Prostate gland (tissue), 2 donors: ENCODE results near the gene ANKRD6. TPM values are rescaled to one million over a fixed set of nuclear protein-coding genes. Genes with fewer than 3 reads are reported as not detected.

ENCODE experiments used
- DNase-seq: peaks from one replicate; pipeline ENCODE4 v3.0.0-alpha.2; 2019; ENCODE audit warnings: low spot score
- H3K27ac ChIP-seq, 2 donors: fragments of 200-600 bp; sonication (generic); 2 replicates each; pipeline ENCODE4 v1.5.1; 2017 to 2019
- H3K27me3 ChIP-seq: fragments of 200-600 bp; sonication (generic); replicated peaks from 2 replicates; pipeline ENCODE4 v1.5.1; 2019; ENCODE audit not compliant: insufficient read depth
- H3K36me3 ChIP-seq, 2 donors: fragments of 200-600 bp; sonication (generic); 1 replicate in 1 of 2; 2 replicates in 1 of 2; pipeline versions ENCODE4 v1.5.1 to v1.8.1; 2017 to 2019
- H3K4me1 ChIP-seq: fragments of 200-600 bp; sonication (generic); replicated peaks from 2 replicates; pipeline ENCODE4 v1.5.1; 2019
- H3K4me3 ChIP-seq, 2 donors: fragments of 200-600 bp; sonication (generic); 2 replicates each; pipeline ENCODE4 v1.5.1; 2017 to 2019
- H3K9me3 ChIP-seq: fragments of 200-600 bp; sonication (generic); 2 replicates; pipeline ENCODE4 v1.5.1; 2017
- CTCF ChIP-seq, 4 experiments: fragments of 200-600 bp in 2 of 4; fragments of 450-650 bp in 2 of 4; sonication (generic) in 2 of 4; IDR thresholded peaks; 1 replicate in 3 of 4; 2 replicates in 1 of 4; pipeline ENCODE4 v1.5.1; 2016 to 2019; ENCODE audit warnings: antibody characterized with exemption in 4 of 4, mild to moderate bottlenecking in 2 of 4, moderate library complexity in 2 of 4
- POLR2A ChIP-seq: fragments of 450-650 bp; IDR thresholded peaks from one replicate; pipeline ENCODE4 v1.6.1; 2016; ENCODE audit warnings: antibody characterized with exemption, mild to moderate bottlenecking
- POLR2AphosphoS5 ChIP-seq: sonication (generic); formaldehyde crosslinking; IDR thresholded peaks from one replicate; pipeline ENCODE4 v1.6.1; 2017; ENCODE audit warnings: antibody characterized with exemption
- WGBS: methylation state at CpG from one replicate; pipeline ENCODE4 v1.1.5; 2018; 5-methylcytosine and 5-hydroxymethylcytosine counted together
- intact Hi-C: fragments of 100-400 bp; cut with DNase I; formaldehyde crosslinking; loops from one replicate; pipeline ENCODE4 v1.14.2; 2022
- total RNA-seq, 2 donors: library from RNA; depleted of rRNA; stranded (reverse); fragments of >200 nt; gene quantifications; one replicate each; pipeline ENCODE4 v1.1.0, GENCODE V29; 2016

ANKRD6 gene
- total RNA-seq, 2 donors from 2014 or later: 11.9 to 30.9 TPM

GRCh38 chr6:89528866-89529265 is 95.9 kb downstream of the ANKRD6 start:
- no peak for TF ChIP-seq CTCF (IDR thresholded peaks at IDR 0.05)
- Histone ChIP-seq H3K4me3 (no peak overlapping the region), H3K9me3 (no peaks in the 10 kb centered on the region), H3K27me3 (no peaks in the 10 kb centered on the region), H3K27ac (no peak overlapping the region), H3K4me1 (no peaks in the 10 kb centered on the region), H3K36me3 (no peaks in the 10 kb centered on the region)
- intact Hi-C loops: no loop called here
- DNase-seq: no peak

- WGBS: 88% methylated on average over 11 of the region's 11 CpGs
These were observed 98.0 kb downstream of the ANKRD6 start for GRCh38 chr6:89530982-89531381.

GRCh38 chr6:89536231-89536630 is 103.3 kb downstream of the ANKRD6 start:
- H3K4me1 ChIP-seq: no peaks in the 10 kb centered on the region
- intact Hi-C loops: no loop called here

More at GRCh38 chr6:89530982-89531381, 98.0 kb downstream of the ANKRD6 start:
- H3K36me3 ChIP-seq: no peaks in the 10 kb centered on the region
- DNase-seq: no peak
- no peaks in the 10 kb centered on the region for H3K4me1 ChIP-seq
- intact Hi-C loops: no loop called here
- no peak overlapping the region for H3K4me3 ChIP-seq
- TF ChIP-seq POLR2A: no peak
- no peak for TF ChIP-seq CTCF (IDR thresholded peaks at IDR 0.05)
- TF ChIP-seq POLR2AphosphoS5: no peak
- no peak overlapping the region for H3K27ac ChIP-seq
- H3K27me3 ChIP-seq: no peaks in the 10 kb centered on the region
- H3K9me3 ChIP-seq: no peaks in the 10 kb centered on the region

GRCh38 chr6:89539779-89540178 is 106.8 kb downstream of the ANKRD6 start:
- Histone ChIP-seq H3K27ac (no peak overlapping the region), H3K4me1 (no peaks in the 10 kb centered on the region), H3K27me3 (no peaks in the 10 kb centered on the region), H3K4me3 (no peak overlapping the region), H3K9me3 (no peaks in the 10 kb centered on the region), H3K36me3 (no peaks in the 10 kb centered on the region)
- no peak for TF ChIP-seq POLR2AphosphoS5
- TF ChIP-seq POLR2A: no peak
- TF ChIP-seq CTCF (IDR thresholded peaks at IDR 0.05): no peak
- no peak for DNase-seq
- 90% methylated on average over 2 of the region's 2 CpGs for WGBS
- intact Hi-C loops: no loop called here

More at GRCh38 chr6:89536231-89536630, 103.3 kb downstream of the ANKRD6 start:
- H3K27ac ChIP-seq: no peak overlapping the region
- no peaks in the 10 kb centered on the region for H3K36me3 ChIP-seq
- WGBS: 92% methylated on average over 5 of the region's 5 CpGs
- TF ChIP-seq POLR2AphosphoS5 (no peak), CTCF (IDR thresholded peaks at IDR 0.05) (no peak), POLR2A (no peak)
- no peak overlapping the region for H3K4me3 ChIP-seq
- H3K9me3 ChIP-seq: no peaks in the 10 kb centered on the region
- H3K27me3 ChIP-seq: no peaks in the 10 kb centered on the region
- DNase-seq: no peak

- Histone ChIP-seq H3K9me3 (no peaks in the 10 kb centered on the region), H3K4me1 (no peaks in the 10 kb centered on the region), H3K36me3 (no peaks in the 10 kb centered on the region), H3K4me3 (no peak overlapping the region), H3K27me3 (no peaks in the 10 kb centered on the region), H3K27ac (no peak overlapping the region)
- 89% methylated on average over 12 of the region's 12 CpGs for WGBS
- TF ChIP-seq POLR2AphosphoS5: no peak
- TF ChIP-seq CTCF (IDR thresholded peaks at IDR 0.05): no peak
- TF ChIP-seq POLR2A: no peak
- no peak for DNase-seq
- intact Hi-C loops: no loop called here
These were observed 109.3 kb downstream of the ANKRD6 start for GRCh38 chr6:89542081-89542857.
